SIG-M5 treated with dmso at 0.1 percent for 504 hours (cell line): ENCODE results near the gene CLDN24.

Experiments
- DNase-seq: peaks from one replicate; lab custom pipeline; 2025; ENCODE audit not compliant: unreplicated experiment; lab: John Stamatoyannopoulos, UW

CLDN24 gene

GRCh38 chr4:183323295-183323694, 1.1 kb upstream of the CLDN24 start:
- no peak for DNase-seq

- no peak for DNase-seq
Measured at GRCh38 chr4:183321516-183321915, 710 bp downstream of the CLDN24 start.

GRCh38 chr4:183321079-183321478, 1.1 kb downstream of the CLDN24 start:
- no peak for DNase-seq

- no peak for DNase-seq
Measured at GRCh38 chr4:183320211-183321059, 1.8 kb downstream of the CLDN24 start, which contains the start of gene CLDN22. Gene CLDN22, minus strand, starts transcription at chr4:183320276. Its CDS starts 58 bp downstream, at chr4:183320218.

GRCh38 chr4:183318656-183319055, 3.6 kb downstream of the CLDN24 start:
- DNase-seq, result no peak

GRCh38 chr4:183314806-183315205, 7.4 kb downstream of the CLDN24 start:
- no peak for DNase-seq

GRCh38 chr4:183314336-183314735, 7.9 kb downstream of the CLDN24 start:
- no peak for DNase-seq

GRCh38 chr4:183312841-183313240, 9.4 kb downstream of the CLDN24 start:
- no peak for DNase-seq

- DNase-seq, result no peak
Measured at GRCh38 chr4:183306811-183307210, 15.4 kb downstream of the CLDN24 start.

- DNase-seq, result no peak
Measured at GRCh38 chr4:183304538-183304937, 17.7 kb downstream of the CLDN24 start.

GRCh38 chr4:183304067-183304466, 18.2 kb downstream of the CLDN24 start:
- DNase-seq, result no peak

GRCh38 chr4:183303301-183303700, 18.9 kb downstream of the CLDN24 start:
- DNase-seq, result no peak

- no peak for DNase-seq
Measured at GRCh38 chr4:183300655-183301054, 21.6 kb downstream of the CLDN24 start.

GRCh38 chr4:183300070-183300469, 22.2 kb downstream of the CLDN24 start:
- no peak for DNase-seq

- DNase-seq, result no peak
Measured at GRCh38 chr4:183299464-183299863, 22.8 kb downstream of the CLDN24 start.

- no peak for DNase-seq
Measured at GRCh38 chr4:183297675-183298074, 24.6 kb downstream of the CLDN24 start.

GRCh38 chr4:183295711-183296110, 26.5 kb downstream of the CLDN24 start:
- no peak for DNase-seq

- DNase-seq, result no peak
Measured at GRCh38 chr4:183291070-183291469, 31.2 kb downstream of the CLDN24 start.

GRCh38 chr4:183289688-183290087, 32.5 kb downstream of the CLDN24 start:
- DNase-seq, result no peak

- DNase-seq, result no peak
Measured at GRCh38 chr4:183288955-183289354, 33.3 kb downstream of the CLDN24 start.

GRCh38 chr4:183287677-183288076, 34.5 kb downstream of the CLDN24 start:
- no peak for DNase-seq

- no peak for DNase-seq
Measured at GRCh38 chr4:183287309-183287659, 34.9 kb downstream of the CLDN24 start.
